Esophagus muscularis mucosa (tissue), 4 donors: ENCODE results near the gene SOWAHA.

ENCODE experiments used
- CTCF ChIP-seq, 3 experiments: fragments of 200-600 bp in 2 of 3; fragments of 450-650 bp in 1 of 3; sonication (generic) in 2 of 3; IDR thresholded peaks; one replicate each; pipeline ENCODE4 v1.5.1; 2017 to 2019; ENCODE audit warnings: antibody characterized with exemption in 3 of 3, mild to moderate bottlenecking in 2 of 3, moderate library complexity in 1 of 3
- EP300 ChIP-seq: sonication (generic); formaldehyde crosslinking; IDR thresholded peaks from one replicate; pipeline ENCODE4 v1.6.1; 2017; ENCODE audit warnings: antibody characterized with exemption
- POLR2A ChIP-seq: fragments of 450-650 bp; IDR thresholded peaks from one replicate; pipeline ENCODE4 v1.6.1; 2017; ENCODE audit warnings: antibody characterized with exemption, moderate library complexity, mild to moderate bottlenecking, low read depth
- POLR2AphosphoS5 ChIP-seq, 2 donors: sonication (generic); formaldehyde crosslinking; IDR thresholded peaks; one replicate each; pipeline ENCODE4 v1.6.1; 2017; ENCODE audit warnings: antibody characterized with exemption in 2 of 2

- no peak for TF ChIP-seq CTCF (IDR thresholded peaks at IDR 0.05)
- TF ChIP-seq POLR2A: no peak
- no peak for TF ChIP-seq EP300
- TF ChIP-seq POLR2AphosphoS5 (IDR thresholded peaks at IDR 0.05): no peak
These were observed 23.8 kb downstream of the SOWAHA start for GRCh38 chr5:132836852-132837251.
